ENCODE data around the gene TBX1.
"Not testable (repeated sequence)": the region's sequence is repeated elsewhere in the genome, so short reads cannot be mapped to it uniquely, and the experiment has no call there.

The TBX1 gene

GRCh38 chr22:19723232-19723982 is 37.2 kb upstream of the TBX1 start, which contains the start of gene GP1BB:
Gene GP1BB (plus strand): TSS chr22:19723539. CDS start chr22:19723570, 31 bp downstream.
- peak in 1 of 2 experiments; percentile 30 for DNase-seq (ENCODE audit: low read depth in 2 of 2)

- peak in 1 of 2 experiments; percentile 14 for DNase-seq (ENCODE audit: low read depth in 2 of 2)
These were observed 36.4 kb upstream of the TBX1 start for GRCh38 chr22:19723983-19724827.

- DNase-seq (ENCODE audit: low read depth in 2 of 2), result no peak
These were observed 35.5 kb upstream of the TBX1 start for GRCh38 chr22:19724927-19725661.

GRCh38 chr22:19726064-19726788 is 34.4 kb upstream of the TBX1 start:
- DNase-seq (ENCODE audit: low read depth in 2 of 2), result not testable (repeated sequence)

GRCh38 chr22:19727310-19728150 is 33.0 kb upstream of the TBX1 start:
- no peak for DNase-seq (ENCODE audit: low read depth in 2 of 2)

- DNase-seq (ENCODE audit: low read depth in 2 of 2), result no peak
These were observed 32.3 kb upstream of the TBX1 start for GRCh38 chr22:19728271-19728670.

GRCh38 chr22:19728836-19729235 is 31.7 kb upstream of the TBX1 start:
- no peak for DNase-seq (ENCODE audit: low read depth in 2 of 2)

GRCh38 chr22:19729507-19729906 is 31.1 kb upstream of the TBX1 start:
- DNase-seq (ENCODE audit: low read depth in 2 of 2), result no peak

GRCh38 chr22:19730198-19730597 is 30.4 kb upstream of the TBX1 start:
- DNase-seq (ENCODE audit: low read depth in 2 of 2), result no peak

- DNase-seq (ENCODE audit: low read depth in 2 of 2), result peak; percentile 74 to 84
These were observed 29.8 kb upstream of the TBX1 start for GRCh38 chr22:19730655-19731360.

GRCh38 chr22:19731361-19732135 is 29.0 kb upstream of the TBX1 start:
- no peak for DNase-seq (ENCODE audit: low read depth in 2 of 2)

- DNase-seq (ENCODE audit: low read depth in 2 of 2), result no peak
These were observed 28.0 kb upstream of the TBX1 start for GRCh38 chr22:19732403-19733113.

GRCh38 chr22:19733755-19734154 is 26.8 kb upstream of the TBX1 start:
- DNase-seq (ENCODE audit: low read depth in 2 of 2), result no peak

GRCh38 chr22:19734163-19734562 is 26.4 kb upstream of the TBX1 start:
- no peak for DNase-seq (ENCODE audit: low read depth in 2 of 2)

GRCh38 chr22:19734837-19735382 is 25.7 kb upstream of the TBX1 start:
- DNase-seq (ENCODE audit: low read depth in 2 of 2), result no peak

- no peak for DNase-seq (ENCODE audit: low read depth in 2 of 2)
These were observed 24.7 kb upstream of the TBX1 start for GRCh38 chr22:19735665-19736510.
